Ishikawa (cell line): ENCODE results near the gene ZNF25.

Experiments
- CEBPB ChIP-seq: IDR thresholded peaks from 2 replicates; pipeline ENCODE4 v1.6.1; 2012
- CREB1 ChIP-seq: IDR thresholded peaks from 2 replicates; pipeline ENCODE4 v1.6.1; 2012; ENCODE audit warnings: low read depth
- EGR1 ChIP-seq: IDR thresholded peaks from 2 replicates; pipeline ENCODE4 v1.6.1; 2012
- EP300 ChIP-seq: IDR thresholded peaks from 2 replicates; pipeline ENCODE4 v1.6.1; 2012; ENCODE audit warnings: borderline replicate concordance
- FOXM1 ChIP-seq: IDR thresholded peaks from 2 replicates; pipeline ENCODE4 v1.6.1; 2012; ENCODE audit warnings: low read depth, borderline replicate concordance
- NFIC ChIP-seq: IDR thresholded peaks from 2 replicates; pipeline ENCODE4 v1.6.1; 2012
- RAD21 ChIP-seq: IDR thresholded peaks from 2 replicates; pipeline ENCODE4 v1.6.1; 2012; ENCODE audit warnings: low read depth
- TAF1 ChIP-seq: IDR thresholded peaks from 2 replicates; pipeline ENCODE4 v1.6.1; 2012; ENCODE audit warnings: low read depth, mild to moderate bottlenecking
- TCF12 ChIP-seq: IDR thresholded peaks from 2 replicates; pipeline ENCODE4 v1.6.1; 2012; ENCODE audit warnings: low read depth
- TEAD4 ChIP-seq: IDR thresholded peaks from 2 replicates; pipeline ENCODE4 v1.6.1; 2012
- YY1 ChIP-seq: IDR thresholded peaks from 2 replicates; pipeline ENCODE4 v1.6.1; 2012; ENCODE audit warnings: low read depth
- ZBTB7A ChIP-seq: IDR thresholded peaks from 2 replicates; pipeline ENCODE4 v1.6.1; 2012; ENCODE audit warnings: low read depth
- TF ChIP-seq, protein P1 (sequence below): IDR thresholded peaks from 2 replicates; pipeline ENCODE4 v1.6.1; 2012; ENCODE audit warnings: low read depth, mild to moderate bottlenecking
- TF ChIP-seq, protein P2 (sequence below): IDR thresholded peaks from 2 replicates; pipeline ENCODE4 v1.6.1; 2012
- TF ChIP-seq, protein P3 (sequence below): IDR thresholded peaks from 2 replicates; pipeline ENCODE4 v1.6.1; 2012

Gene ZNF25

DNA sequence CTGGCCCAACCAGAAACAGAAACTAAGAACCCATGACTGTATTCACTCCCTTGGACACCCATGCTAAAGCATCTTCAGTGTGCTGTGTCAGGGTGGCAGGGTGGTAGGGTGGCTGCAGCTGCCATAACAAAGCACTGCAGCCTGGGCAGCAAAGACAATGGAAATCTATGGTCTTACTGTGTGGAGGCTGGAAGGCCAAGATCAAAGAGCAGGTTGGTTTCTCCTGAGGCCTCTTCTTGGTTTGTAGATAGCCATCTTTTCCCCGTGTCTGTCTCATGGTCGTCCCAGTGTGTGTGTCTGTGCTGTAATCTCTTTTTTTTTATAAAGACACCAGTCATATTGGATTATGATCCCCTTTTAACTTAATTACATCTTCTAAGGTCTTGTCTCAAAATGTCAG is 15.2 kb upstream of the ZNF25 start:
- TF ChIP-seq FOXM1 (no peak), TCF12 (no peak), TAF1 (no peak), RAD21 (no peak)
- TF ChIP-seq, protein P1, sequence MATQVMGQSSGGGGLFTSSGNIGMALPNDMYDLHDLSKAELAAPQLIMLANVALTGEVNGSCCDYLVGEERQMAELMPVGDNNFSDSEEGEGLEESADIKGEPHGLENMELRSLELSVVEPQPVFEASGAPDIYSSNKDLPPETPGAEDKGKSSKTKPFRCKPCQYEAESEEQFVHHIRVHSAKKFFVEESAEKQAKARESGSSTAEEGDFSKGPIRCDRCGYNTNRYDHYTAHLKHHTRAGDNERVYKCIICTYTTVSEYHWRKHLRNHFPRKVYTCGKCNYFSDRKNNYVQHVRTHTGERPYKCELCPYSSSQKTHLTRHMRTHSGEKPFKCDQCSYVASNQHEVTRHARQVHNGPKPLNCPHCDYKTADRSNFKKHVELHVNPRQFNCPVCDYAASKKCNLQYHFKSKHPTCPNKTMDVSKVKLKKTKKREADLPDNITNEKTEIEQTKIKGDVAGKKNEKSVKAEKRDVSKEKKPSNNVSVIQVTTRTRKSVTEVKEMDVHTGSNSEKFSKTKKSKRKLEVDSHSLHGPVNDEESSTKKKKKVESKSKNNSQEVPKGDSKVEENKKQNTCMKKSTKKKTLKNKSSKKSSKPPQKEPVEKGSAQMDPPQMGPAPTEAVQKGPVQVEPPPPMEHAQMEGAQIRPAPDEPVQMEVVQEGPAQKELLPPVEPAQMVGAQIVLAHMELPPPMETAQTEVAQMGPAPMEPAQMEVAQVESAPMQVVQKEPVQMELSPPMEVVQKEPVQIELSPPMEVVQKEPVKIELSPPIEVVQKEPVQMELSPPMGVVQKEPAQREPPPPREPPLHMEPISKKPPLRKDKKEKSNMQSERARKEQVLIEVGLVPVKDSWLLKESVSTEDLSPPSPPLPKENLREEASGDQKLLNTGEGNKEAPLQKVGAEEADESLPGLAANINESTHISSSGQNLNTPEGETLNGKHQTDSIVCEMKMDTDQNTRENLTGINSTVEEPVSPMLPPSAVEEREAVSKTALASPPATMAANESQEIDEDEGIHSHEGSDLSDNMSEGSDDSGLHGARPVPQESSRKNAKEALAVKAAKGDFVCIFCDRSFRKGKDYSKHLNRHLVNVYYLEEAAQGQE = no peak

DNA sequence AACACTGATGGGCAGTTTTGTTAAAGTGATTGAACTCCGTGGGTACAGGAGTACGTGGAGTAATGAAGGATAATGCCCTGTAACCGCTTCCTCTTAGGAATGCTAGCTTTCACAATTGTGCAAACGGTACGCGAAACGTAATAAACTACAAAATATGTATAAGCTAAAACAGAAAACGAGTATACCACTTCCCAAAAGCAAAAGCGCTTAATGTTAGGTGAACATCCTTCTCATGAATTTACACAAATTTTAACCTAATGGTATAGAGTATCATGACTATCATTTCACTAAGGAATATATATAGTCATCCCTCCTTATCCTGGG is 395 bp upstream of the ZNF25 start:
- TF ChIP-seq TCF12 (no peak), EP300 (no peak), YY1 (no peak), NFIC (no peak), FOXM1 (no peak), TAF1 (no peak), ZBTB7A (no peak), EGR1 (no peak), RAD21 (no peak), TEAD4 (no peak), CEBPB (no peak), CREB1 (no peak)
- TF ChIP-seq, protein P2, sequence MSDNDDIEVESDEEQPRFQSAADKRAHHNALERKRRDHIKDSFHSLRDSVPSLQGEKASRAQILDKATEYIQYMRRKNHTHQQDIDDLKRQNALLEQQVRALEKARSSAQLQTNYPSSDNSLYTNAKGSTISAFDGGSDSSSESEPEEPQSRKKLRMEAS = no peak
- TF ChIP-seq, protein P1 = no peak
- TF ChIP-seq, protein P3, sequence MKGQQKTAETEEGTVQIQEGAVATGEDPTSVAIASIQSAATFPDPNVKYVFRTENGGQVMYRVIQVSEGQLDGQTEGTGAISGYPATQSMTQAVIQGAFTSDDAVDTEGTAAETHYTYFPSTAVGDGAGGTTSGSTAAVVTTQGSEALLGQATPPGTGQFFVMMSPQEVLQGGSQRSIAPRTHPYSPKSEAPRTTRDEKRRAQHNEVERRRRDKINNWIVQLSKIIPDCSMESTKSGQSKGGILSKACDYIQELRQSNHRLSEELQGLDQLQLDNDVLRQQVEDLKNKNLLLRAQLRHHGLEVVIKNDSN = no peak

DNA sequence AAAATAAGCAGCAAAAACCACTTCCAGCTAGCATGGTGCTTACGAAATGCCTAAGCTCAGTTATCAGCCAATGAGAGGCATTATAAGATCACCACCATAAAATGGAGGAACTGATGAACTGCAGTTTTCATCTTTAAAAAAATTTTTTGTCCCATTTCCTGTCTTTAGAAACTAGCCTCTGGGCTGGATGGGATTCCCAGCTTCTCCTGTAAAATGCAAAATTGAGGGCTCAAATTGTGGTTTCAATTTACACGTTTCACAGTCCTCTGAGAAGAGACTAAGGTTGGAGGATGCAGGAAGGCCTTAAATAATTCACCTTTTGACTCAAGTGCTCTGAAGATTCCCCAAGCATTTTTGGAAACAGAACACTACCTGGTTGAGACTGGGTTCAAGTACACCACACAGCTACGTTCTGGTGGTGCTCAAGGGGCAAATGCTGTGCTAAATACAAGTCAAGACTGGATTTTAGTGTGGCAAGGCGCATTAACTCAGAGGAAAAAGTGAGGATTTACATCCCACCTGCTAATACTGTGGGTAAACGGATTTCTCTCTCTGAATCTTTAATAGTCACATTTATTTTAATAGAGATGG is 951 bp downstream of the ZNF25 start:
- no peak for TF ChIP-seq TEAD4
- no peak for TF ChIP-seq ZBTB7A
- no peak for TF ChIP-seq EP300
- TF ChIP-seq CREB1 = no peak

DNA sequence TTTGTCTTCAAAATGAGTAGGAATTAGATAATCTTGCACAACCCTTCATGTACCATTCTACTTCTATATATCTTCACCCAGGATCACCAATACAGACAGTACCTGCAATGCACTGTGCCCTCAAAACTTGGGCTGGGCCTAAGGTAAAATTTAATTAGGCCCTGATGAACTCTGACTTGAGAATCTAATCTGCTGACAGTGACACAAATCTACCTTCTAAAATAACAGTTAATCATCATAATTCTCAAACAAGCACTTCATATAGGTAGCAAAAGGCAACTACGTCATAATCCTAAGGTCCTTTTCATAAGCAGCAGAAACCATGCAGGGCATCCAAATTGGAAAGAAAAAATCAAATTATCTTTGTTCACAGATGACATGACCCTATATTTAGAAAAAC is 4.1 kb downstream of the ZNF25 start:
- TF ChIP-seq TAF1 = no peak
- no peak for TF ChIP-seq FOXM1
- TF ChIP-seq ZBTB7A = no peak
- no peak for TF ChIP-seq EGR1
- TF ChIP-seq, protein P3 = no peak

DNA sequence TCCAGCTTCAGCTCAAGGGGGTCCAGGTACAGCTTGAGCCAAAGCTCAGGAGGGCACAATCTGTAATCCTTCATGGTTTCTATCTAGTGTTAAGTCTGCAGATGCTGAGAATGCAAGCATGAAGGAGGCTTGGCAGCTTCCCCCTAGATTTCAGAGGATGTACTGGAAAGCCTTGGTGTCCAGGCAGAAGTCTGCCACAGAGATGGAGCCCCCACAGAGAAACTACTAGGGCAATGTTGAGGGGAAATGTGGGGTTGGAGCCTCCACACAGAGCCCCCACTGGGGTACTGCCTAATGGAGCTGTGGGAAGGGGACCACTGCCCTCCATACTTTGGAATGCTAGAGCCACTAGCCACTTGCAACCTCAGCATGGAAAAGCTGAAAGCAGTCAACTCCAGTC is 11.4 kb downstream of the ZNF25 start:
- TF ChIP-seq YY1 (no peak), TEAD4 (no peak), TAF1 (no peak)

DNA sequence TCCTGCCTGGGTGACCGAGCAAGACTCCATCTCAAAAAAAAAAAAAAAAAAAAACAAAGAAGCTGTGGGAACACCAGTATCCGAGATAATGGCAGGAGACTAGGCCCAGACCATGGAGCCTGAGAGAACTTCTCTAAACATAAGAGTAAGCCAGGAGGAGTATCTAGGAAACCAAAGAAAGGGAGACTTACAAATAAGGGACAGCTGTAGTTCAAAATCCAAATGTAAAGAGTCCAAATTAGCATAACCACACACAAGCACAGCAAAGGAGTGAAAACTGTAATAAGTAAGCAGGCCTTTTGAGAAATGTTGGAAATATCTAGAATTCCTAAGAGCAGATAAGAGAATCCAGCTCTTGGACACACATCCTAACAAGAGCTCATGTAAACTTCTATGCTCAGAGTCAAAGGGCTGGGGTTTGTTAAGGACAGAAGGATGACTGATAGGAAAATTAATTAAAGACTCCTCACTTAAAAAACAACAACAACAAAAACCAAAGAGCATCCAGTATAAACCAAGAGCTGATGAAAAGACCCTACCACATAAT is 15.8 kb downstream of the ZNF25 start:
- TF ChIP-seq FOXM1 = no peak
- TF ChIP-seq TAF1 = no peak
- TF ChIP-seq, protein P3 = no peak
- TF ChIP-seq CEBPB = no peak
- TF ChIP-seq EGR1 = no peak
- no peak for TF ChIP-seq ZBTB7A
- no peak for TF ChIP-seq RAD21
- TF ChIP-seq EP300 = no peak
- TF ChIP-seq, protein P1 = no peak
- TF ChIP-seq, protein P2 = no peak
- TF ChIP-seq CREB1 = no peak
- TF ChIP-seq TEAD4 = no peak
- TF ChIP-seq YY1 = no peak
- no peak for TF ChIP-seq TCF12
- no peak for TF ChIP-seq NFIC
